NCI-H748 treated with DMSO at 0.1 percent for 48 hours (cell line): ENCODE measurements around the gene PDPK1.
"Not testable (repeated sequence)": the region's sequence is repeated elsewhere in the genome, so short reads cannot be mapped to it uniquely, and the experiment has no call there.

ENCODE experiments used
- DNase-seq: peaks from one replicate; lab custom pipeline; 2025; lab: John Stamatoyannopoulos, UW

PDPK1 gene

DNA sequence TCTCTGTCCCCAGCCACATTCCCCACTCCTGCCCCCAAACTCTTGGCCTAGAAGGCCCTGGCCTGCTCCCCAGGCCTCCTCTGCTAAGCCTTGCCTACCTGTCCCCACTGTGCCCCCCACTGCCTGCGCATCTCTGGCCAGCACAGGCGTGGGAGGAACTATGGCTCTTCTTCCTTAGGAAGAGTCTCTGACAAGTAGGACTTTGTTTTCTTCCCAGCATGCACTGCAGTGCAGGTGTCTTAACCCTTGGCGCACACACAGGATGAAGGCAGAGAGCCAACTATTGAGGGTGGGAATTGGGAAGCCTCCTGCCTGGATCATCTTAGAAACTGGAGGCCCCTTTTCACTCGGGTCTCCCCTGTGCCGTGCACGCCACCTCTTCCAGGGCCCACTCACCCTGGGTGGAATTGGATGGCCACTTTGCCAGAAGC lies 14.0 kb upstream of the PDPK1 start:
- DNase-seq = no peak

DNA sequence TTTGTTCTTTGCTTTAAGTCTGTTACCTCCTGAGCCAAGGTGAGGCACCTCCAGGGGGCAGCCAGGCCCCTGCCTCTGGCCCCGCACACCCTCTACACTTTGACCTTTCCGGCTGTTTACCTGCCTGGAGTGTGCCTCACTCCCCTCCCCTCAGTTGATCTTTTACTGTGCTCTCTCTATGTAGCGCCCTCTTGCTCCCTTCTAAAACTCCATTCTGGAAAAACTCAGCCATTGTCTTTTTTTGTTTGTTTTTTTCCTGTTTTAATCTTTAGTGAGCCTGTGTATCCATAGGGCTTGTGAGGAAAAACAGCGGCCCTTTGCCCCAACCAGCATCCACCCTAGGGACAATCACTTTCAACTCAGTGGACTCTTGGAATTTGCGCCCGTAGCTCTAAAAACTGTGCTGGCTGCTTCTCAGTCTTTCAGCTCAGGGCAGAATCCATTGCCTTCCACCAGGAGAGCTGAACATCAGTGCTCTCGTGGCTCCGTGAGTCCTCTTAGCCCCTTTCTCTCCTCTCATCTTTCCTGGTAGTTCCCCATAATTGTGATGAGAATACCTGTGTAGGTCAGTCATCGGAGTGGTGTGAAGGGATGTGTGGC lies 13.4 kb upstream of the PDPK1 start:
- no peak for DNase-seq

DNA sequence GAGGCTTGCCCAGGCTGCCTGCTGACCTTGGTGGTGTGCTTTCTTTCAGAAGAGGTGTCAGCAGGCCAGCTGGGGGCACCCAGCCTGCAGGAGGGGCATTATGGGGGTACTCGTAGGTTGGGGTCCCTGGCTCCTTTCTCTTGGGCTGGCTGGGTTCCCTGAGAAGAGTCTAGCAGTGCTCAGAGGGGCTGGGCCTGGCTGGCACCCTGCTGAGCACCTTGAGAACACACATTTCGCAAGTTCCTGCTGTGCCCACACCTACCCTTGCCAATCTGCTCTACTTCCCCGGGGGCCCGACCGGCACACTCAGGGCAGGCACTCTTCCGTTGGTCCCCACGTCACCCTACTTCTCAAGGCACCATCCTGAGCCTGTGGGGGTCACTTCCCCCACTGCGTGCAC lies 11.7 kb upstream of the PDPK1 start:
- DNase-seq = no peak

DNA sequence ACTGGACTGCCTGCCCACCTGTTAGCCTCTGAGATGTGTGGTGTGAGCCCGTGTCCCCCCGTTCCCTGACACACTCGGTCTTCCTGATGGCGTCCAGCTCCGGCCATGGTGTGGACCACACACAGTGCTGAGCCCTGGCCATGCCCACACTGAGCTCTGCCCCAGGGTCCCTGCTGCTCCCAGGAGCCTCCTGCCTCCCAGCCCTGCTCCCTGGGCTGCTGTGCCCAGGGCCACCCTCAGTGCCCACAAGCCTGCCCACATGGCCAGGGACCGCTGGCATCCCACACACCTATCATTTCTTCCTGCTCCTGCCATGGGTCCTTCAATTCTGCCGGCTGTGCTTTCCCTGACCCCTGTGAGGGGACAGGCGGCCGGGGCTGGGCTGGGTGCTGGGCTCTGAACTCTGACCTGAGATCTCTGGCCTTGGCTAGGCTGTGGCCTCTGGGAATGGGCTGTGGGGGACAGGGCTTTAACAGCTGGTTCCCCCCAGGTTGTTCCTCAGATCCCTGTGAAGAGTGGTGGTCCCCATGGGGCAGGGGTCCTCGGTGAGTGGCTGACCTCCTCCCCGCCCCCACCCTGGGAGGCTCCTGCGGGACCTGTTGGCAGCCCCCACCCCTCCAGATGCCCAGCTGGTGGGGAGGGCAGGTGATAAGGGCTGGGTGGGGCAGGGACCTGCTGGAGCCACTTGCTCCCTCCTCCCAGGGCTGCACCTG lies 10.6 kb upstream of the PDPK1 start:
- no peak for DNase-seq

DNA sequence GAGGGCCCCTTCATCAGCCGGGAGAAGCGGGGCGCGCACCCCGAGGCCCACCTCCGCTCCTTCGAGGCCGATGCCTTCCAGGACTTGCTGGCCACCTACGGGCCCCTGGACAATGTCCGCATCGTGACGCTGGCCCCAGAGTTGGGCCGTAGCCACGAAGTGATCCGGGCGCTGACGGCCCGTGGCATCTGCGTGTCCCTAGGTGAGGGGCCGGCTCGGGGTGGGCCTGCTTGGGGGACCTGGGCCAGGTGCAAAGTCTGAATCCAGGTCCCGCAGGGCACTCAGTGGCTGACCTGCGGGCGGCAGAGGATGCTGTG lies 10.1 kb upstream of the PDPK1 start:
- DNase-seq = no peak

DNA sequence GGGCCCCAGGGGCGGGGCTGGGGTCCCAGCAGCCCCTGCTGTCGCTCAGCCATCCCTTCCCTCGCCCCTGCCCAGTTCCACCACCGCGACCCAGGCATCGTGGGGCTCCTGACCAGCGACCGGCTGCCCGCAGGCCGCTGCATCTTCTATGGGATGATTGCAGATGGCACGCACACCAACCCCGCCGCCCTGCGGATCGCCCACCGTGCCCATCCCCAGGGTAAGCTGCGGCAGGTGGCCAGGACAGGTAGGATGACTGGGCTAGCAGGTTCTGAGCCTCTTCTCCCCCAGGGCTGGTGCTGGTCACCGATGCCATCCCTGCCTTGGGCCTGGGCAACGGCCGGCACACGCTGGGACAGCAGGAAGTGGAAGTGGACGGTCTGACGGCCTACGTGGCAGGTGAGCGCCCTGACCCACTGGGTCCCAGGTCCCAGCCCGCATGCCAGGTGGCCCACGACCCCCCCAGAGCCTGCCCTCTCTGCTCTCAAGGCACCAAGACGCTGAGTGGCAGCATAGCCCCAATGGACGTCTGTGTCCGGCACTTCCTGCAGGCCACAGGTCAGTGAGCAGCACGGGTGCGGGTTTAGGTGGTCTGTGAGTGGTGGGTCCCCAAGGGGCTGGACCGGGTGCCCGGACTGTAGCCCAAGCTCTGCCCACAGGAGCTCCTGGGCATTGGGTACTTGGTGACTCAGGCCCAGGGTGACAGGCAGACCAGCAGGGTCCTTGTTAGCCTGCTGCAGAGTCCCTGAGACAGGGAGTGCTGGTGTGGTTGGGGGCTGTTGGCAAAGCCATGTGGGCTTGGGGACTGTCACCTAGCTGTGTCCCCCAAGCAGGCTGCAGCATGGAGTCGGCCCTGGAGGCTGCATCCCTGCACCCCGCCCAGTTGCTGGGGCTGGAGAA lies 9.4 kb upstream of the PDPK1 start:
- DNase-seq = no peak

DNA sequence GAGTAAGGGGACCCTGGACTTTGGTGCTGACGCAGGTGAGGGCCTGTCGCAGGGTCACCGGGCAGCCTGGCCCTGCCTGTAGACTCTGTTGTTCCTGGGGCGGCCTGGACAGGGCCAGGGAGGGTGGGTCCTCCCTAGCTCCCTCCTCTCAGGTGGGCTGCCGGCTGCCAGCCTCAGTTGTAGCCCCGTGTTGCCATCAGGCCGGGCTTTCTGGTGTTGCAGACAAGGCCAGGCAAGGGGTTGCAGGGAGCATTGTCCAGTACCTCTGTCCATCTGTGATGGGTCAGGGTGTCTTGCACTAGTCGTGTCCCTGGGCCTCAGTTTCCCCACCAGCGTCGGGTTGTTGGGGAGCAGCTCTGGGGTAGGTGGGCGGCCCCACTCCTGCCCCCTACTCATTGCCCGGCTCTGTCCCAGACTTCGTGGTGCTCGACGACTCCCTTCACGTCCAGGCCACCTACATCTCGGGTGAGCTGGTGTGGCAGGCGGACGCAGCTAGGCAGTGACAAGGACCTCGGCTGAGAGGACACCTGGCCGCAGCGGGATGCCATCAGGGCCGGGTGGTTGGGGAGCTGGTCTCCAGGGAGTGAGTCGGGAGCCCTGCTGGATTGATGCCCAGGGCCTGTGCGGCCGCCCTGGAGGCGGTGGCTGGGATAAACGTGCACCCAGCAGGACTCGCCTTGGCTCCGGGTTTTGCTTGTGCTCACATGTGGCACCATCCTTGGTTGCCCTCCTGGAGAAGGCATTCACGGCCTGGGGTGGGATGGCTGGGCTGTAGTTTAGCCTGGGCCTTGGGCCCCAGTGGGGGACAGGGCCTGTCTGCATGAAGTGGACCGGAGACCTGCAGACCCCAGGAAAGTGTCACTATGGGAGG lies 8.5 kb upstream of the PDPK1 start:
- DNase-seq = no peak

DNA sequence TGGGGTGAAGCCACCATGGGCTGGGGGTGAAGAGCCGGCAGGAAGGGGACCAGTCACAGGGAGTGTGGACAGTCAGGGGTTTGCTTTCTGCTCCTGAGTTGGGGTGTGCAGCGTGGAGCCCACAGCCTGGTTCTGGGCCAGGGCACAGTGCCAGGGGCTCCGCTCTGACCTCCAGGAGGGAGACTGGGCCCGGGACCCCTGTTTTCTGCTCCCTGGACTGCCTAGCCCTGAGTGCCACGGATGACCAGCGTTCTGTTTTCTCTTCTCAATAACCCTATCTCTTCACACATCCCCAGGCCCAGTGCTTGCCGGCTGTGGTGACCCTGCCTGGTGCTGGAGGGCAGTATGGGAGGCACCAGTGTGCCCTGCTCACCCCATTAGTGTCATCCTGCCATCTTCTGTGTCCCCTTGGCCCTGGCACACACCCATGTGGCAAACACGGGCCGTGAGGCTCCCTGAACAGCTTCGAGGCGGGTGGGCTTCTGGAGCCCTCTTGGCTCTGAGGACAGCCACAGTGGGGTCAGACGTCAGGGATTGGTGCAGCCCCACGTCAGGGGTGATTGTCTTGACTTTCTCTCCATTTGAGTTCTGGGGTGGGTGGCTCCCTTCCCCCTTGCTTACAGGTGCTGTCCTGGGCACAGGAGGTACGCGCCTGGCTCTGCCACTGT lies 7.7 kb upstream of the PDPK1 start:
- no peak for DNase-seq

DNA sequence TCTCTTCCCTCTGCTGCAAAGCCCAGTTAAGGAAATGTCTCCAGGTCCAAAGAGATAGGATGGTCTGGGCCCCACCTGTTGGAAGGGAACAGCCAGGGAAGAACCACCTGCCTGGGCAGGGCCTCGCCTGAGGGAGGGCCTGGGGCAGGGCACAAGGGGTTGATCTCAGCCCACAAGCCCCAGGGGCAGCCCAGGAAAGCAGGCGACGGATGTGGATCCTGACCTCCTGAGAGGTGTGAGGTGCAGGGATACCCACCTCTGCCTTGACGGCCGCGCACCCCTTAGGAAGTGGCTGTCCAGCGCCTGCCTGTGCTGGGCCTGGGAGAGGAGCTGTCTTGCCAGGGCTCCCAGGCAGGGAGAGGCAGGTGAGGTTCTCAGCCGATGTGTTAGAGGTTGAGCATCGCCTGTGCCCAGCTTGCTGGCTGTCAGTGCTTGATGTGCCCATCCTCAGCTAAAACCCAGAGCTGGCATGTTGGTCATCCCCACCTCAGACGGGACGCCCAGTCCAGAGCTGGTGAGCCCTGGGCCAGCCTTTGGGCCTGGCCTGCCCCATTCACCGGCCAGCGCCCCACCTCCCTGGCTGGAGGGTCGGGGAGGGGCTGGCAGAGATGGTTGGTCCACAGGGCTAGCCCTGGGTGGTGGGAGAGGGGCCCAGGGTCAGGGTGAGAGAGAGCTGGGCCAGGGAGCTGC lies 7.0 kb upstream of the PDPK1 start:
- no peak for DNase-seq

DNA sequence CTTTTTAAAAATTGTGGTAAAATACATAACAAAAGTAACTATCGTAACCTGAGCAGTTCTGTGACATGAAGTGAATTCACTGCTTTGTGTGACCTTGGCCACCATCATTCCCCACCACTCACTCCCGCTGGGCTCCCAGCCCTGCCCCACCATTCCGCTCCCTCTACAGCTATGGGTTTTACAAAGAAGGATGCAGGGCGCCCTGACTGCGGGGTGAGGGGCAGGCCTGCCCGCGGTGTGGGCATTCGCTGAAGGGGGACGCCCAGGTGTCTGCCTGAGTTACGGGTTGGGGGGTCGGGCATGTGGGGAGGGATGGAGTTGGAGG lies 6.5 kb upstream of the PDPK1 start, which contains the start of gene CEMP1:
TSS of gene CEMP1 (minus strand) at position 38 of the 325 bp plus-strand sequence. CDS start 335 bp downstream, outside the sequence.
- DNase-seq = no peak

DNA sequence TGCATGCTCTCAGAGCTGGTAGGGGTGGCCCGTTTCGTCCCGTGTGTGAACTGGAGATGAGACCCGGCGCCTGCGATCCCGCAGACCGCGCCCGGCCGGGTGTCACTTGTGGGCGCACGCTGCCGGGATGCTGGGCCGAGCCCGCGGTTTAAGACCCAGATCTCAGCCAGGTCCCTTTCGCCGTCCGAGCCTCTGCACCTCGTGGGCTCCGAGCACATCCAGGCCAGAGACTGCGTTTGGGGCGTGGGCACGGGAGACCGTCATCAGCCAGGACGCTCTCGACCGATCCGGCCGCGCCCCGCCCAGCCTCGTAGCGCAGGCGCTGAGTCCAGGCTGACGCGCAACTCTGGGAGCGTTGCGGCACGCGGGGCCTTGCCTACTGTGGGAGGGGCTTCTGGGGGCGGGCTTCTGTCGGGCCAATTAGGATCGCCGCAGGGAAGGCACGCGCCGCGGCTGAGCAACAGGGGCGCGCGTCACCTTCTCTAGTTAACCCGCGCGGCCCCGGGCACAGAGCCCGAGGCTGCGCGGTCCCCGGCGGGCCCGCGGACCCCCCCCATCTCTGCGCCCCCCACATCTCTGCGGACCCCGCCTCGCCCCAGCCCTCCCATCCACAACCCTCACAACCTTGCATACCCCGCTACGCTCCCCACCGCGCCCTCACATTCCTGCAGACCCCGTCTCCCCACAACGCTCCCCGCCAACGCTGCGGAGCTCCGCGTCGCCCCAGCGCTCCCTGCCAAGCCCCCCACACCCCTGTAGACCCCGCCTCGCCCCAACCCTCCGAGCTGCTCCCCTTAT lies 5.9 kb upstream of the PDPK1 start:
- DNase-seq = peak; percentile 68

DNA sequence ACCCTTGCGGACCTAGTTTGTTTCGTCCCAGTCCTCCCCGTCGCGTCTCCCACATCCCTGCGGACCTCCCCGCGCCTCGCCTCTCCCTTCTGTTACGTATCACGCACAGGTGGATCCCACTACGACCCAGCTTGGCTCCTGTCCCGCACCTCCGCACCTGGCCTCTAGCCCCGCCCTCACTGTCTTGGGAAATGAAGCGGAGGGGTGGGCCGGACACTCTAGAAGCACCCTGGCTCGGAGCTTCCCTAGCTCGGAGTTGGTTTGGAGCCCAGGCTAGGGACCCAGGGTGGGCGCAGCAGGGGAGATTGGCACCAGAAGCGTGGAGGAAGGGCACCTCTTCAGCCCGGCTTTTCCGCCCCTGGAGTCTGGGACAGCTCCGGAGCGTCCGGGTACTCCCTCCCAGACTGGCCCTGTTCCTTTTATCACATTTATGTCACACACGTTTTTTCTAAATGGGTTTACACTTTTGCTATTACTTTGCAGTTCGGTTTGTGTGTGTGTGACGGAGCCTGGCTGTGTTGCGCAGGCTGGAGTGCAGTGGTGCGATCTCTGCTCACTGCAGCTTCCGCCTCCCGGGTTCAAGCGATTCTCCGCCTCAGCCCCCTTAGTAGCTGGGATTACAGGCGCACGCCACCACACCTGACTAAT lies 5.2 kb upstream of the PDPK1 start:
- DNase-seq = no peak

DNA sequence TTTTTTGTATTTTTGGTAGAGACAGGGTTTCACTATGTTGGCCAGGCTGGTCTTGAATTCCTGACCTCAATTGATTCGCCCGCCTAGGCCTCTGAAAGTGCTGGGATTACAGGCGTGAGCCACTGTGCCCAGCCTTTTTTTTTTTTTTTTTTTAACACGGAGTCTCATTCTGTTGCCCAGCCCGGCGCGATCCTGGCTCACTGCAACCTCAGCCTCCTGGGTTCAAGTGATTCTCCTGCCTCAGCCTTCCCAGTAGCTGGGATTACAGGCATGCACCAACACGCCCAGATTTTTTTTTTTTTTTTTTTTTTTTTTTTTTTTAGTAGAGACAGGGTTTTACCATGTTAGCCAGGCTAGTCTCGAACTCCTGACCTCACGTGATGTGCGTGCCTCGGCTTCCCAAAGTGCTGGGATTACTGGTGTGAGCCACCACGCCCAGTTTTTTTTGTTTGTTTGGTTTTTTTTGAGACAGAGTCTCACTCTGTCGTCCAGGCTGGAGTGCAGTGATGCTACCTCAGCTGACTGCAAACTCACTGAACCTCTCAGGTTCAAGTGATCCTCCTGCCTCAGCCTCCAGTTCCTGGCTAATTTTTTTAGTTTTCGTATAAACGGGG lies 4.6 kb upstream of the PDPK1 start:
- DNase-seq = not testable (repeated sequence)

DNA sequence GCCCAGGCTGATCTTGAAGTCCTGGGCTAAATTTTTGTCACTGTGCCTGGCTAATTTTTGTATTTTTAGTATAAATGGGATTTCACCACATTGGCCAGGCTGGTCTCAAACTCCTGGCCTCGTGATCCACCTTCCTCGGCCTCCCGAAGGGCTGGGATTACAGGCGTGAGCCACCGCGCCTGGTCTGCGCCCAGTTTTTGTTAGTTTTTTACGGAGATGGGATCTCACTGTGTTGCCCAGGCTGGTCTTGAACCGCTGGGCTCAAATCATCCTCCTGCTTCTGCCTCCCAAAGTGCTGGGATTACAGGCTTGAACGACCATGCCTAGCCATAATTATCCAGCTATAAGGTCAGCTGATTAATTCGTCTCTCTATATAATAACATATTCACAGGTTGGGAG lies 3.9 kb upstream of the PDPK1 start:
- DNase-seq = no peak

DNA sequence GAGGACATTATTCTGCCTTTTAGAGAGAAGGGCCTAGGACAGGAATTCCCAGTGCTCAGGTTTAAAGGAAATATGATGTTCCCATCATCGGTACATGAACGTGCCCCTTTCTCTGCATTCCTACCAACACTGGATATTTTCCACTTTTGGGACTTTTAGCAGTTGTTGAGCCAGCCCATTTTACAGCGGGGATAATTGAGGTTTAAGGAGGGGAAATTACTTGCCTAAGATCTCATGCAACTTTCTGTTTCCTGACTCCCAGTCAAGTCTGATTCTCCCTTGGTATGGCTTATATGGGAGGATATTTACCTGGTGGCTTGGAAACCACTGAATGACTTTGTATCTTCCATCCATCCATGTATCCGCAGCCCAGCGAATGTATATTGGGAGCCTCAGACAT lies 3.5 kb upstream of the PDPK1 start:
- not testable (repeated sequence) for DNase-seq

DNA sequence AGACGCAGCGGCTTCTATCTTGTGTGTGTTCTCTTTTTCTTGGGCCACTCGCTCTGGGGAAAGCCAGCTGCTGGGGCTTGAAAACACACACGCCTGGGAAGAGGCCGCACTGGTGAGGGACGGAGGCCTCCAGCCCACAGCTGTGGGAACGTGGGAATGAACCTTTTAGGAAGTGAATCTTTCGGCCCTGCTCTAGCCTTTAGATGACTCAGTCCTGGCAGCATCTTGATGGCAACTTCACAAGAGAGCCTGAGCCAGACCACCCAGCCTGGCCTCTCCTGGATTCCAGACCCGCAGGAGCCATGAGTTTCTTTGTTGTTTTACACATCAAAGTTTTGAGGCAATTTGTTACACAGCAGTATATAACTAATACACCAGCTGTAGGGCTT lies 2.2 kb upstream of the PDPK1 start:
- no peak for DNase-seq

DNA sequence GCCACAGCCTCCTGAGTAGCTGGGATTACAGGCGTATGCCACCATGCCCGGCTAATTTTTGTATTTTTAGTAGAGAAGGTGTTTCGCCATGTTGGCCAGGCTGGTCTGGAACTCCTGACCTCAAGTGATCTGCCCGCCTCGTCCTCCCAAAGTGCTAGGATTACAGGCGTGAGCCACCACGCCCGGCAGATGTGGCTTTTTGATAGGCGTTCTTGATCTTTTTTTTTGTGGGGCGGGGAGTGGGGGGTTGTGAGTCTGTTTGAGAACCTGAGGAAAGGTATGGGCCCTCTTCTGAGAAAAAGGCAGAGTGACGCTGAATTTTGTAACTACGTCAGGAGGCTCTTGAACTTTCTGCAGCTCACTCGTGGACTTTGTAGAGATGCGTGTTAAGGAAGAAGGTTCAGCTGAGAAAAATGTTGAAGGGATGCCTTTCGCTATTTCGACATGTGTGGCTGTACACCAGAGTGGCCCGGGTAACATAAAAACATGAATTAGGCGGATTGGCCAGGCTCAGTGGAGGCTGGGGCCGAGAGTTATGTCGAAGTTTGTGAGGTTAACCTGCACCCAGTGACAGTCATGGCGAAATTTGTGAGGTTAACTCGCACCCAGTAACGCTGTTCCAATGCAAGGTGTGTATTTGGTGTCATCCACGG lies 1.5 kb downstream of the PDPK1 start:
- DNase-seq = not testable (repeated sequence)

DNA sequence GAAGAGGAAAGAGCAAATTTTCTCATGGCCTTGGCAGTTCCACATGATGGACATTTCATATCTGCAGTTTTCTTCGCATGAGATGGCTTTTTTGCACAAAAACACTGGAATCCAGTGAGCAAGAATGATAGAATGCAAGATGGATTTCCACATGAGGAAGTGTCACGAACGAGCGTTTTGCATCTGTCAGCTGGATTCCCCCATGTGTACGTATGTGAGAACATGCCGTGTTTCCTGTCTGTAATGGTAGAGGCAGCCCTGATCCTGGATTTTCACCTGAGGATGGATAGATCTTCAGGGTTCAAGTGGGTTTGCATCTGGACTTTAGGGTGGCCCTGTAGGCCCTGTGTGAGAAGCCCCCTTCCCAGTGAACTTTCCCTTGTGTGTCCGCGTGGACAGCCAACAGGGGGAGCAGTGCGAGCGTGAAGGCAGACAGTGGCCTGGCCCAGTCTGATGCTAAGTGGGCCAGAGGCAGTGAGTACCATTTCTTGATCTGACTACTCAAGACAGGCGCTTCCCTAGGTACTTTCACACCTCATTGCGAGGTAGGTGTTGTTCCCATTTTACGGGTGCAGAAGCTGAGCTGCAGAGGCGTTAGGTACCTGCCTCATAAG lies 2.1 kb downstream of the PDPK1 start:
- not testable (repeated sequence) for DNase-seq
